H1 (cell line): Measurements from ENCODE around the gene ADARB2.

Source experiments
- EP300 ChIP-seq, 2 experiments: IDR thresholded peaks; 1 replicate in 1 of 2; 2 replicates in 1 of 2; pipeline ENCODE4 v1.6.1; 2011 to 2012; ENCODE audit warnings: low read depth in 2 of 2, low read length in 2 of 2, mild to moderate bottlenecking in 2 of 2, borderline replicate concordance in 1 of 2, inconsistent platforms in 1 of 2, moderate library complexity in 1 of 2
- EZH2 ChIP-seq: fragments of 200-600 bp; sonication (generic); IDR thresholded peaks from 2 replicates; pipeline ENCODE4 v1.7.1; 2012; ENCODE audit warnings: low read depth, mild to moderate bottlenecking, moderate library complexity, low read length, inconsistent platforms; ENCODE audit not compliant: severe bottlenecking
- MAX ChIP-seq: IDR thresholded peaks from 2 replicates; pipeline ENCODE4 v1.6.1; 2012; ENCODE audit warnings: inconsistent platforms
- POLR2AphosphoS5 ChIP-seq: IDR thresholded peaks from 2 replicates; pipeline ENCODE4 v1.6.1; 2011; ENCODE audit warnings: low read depth, low read length
- SP2 ChIP-seq: IDR thresholded peaks from 2 replicates; pipeline ENCODE4 v1.6.1; 2012; ENCODE audit warnings: mild to moderate bottlenecking, low read length, inconsistent platforms
- SRF ChIP-seq: IDR thresholded peaks from 2 replicates; pipeline ENCODE4 v1.6.1; 2011; ENCODE audit warnings: mild to moderate bottlenecking, low read depth, low read length, moderate library complexity
- TAF7 ChIP-seq: optimal IDR thresholded peaks from 2 replicates; pipeline ENCODE3; 2011; ENCODE audit warnings: low read depth, mild to moderate bottlenecking, inconsistent platforms, low read length, moderate library complexity, borderline replicate concordance
- USF2 ChIP-seq: IDR thresholded peaks from 2 replicates; pipeline ENCODE4 v1.6.1; 2011; ENCODE audit warnings: low read length, improper control_type of control experiment
- YY1 ChIP-seq: IDR thresholded peaks from 2 replicates; pipeline ENCODE4 v1.6.1; 2011; ENCODE audit warnings: low read depth, mild to moderate bottlenecking, low read length
- TF ChIP-seq, protein P1 (sequence below): IDR thresholded peaks from 2 replicates; pipeline ENCODE4 v1.6.1; 2012; ENCODE audit warnings: inconsistent platforms
- TF ChIP-seq, protein P2 (sequence below), 3 experiments: IDR thresholded peaks; 1 replicate in 2 of 3; 2 replicates in 1 of 3; pipeline versions ENCODE4 v1.5.1 to v1.6.1; 2011; ENCODE audit warnings: low read length in 3 of 3, mild to moderate bottlenecking in 3 of 3, inconsistent platforms in 2 of 3, low read depth in 1 of 3, moderate library complexity in 1 of 3; ENCODE audit not compliant: insufficient read depth in 1 of 3; ENCODE audit errors: control extremely low read depth in 1 of 3

DNA sequence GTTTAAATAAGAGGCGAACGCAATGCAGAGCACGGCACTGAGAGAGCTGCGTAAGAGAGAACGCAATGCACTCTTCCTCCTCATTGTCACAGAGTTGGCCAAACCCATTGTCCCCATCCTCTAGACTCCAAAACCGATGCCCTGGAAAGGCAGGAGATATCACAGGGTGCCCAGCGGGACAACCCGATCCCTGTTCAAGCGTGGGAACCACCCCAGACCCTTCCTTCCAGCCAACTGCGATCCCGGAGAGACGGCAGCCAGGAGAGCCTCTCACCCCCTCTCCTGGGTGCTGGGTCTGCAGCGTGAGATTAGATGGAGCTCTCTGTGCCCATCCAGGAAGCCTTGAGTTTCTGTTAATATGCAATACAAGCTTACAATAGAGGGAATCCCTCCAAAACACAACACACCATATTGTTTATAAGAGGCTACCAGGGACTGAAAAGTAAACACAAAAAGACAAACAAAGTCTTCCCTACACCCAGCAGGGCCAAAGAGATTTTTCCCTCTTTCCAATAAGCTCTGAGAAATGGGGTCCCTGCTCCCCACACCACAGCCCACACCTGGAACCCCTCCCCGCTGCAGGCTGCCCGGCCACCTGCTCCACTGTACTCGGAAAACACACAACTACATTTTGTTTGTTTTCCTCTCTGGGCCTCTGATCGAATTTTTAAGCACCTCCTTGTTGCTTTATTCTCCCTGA, 187.6 kb downstream of the ADARB2 start:
- TF ChIP-seq MAX (no peak), YY1 (no peak), SRF (no peak), USF2 (no peak), POLR2AphosphoS5 (no peak), TAF7 (no peak), EP300 (IDR thresholded peaks at IDR 0.05; ENCODE audit: borderline replicate concordance in 1 of 2, low read depth in 2 of 2, low read length in 2 of 2) (no peak), SP2 (no peak), EZH2 (no peak)
- TF ChIP-seq, protein P1, sequence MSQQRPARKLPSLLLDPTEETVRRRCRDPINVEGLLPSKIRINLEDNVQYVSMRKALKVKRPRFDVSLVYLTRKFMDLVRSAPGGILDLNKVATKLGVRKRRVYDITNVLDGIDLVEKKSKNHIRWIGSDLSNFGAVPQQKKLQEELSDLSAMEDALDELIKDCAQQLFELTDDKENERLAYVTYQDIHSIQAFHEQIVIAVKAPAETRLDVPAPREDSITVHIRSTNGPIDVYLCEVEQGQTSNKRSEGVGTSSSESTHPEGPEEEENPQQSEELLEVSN, result no peak
- TF ChIP-seq, protein P2, sequence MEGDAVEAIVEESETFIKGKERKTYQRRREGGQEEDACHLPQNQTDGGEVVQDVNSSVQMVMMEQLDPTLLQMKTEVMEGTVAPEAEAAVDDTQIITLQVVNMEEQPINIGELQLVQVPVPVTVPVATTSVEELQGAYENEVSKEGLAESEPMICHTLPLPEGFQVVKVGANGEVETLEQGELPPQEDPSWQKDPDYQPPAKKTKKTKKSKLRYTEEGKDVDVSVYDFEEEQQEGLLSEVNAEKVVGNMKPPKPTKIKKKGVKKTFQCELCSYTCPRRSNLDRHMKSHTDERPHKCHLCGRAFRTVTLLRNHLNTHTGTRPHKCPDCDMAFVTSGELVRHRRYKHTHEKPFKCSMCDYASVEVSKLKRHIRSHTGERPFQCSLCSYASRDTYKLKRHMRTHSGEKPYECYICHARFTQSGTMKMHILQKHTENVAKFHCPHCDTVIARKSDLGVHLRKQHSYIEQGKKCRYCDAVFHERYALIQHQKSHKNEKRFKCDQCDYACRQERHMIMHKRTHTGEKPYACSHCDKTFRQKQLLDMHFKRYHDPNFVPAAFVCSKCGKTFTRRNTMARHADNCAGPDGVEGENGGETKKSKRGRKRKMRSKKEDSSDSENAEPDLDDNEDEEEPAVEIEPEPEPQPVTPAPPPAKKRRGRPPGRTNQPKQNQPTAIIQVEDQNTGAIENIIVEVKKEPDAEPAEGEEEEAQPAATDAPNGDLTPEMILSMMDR (IDR thresholded peaks at IDR 0.05; ENCODE audit: control extremely low read depth in 1 of 3, insufficient read depth in 1 of 3, low read depth in 1 of 3, low read length in 3 of 3), result no peak
